ENCODE measurements around the gene PPIC.

The PPIC gene

GRCh38 chr5:123035918-123036390 lies 571 bp downstream of the PPIC start:
- Histone ChIP-seq H3K4me1 (ENCODE audit: control insufficient read depth in 1 of 2, insufficient read depth in 1 of 2, low read depth in 1 of 2, low read length in 1 of 2) (peaks cover 9 to 16% of the 10 kb centered on the region in 2 experiments), H3K27me3 (peaks cover 100% of the 10 kb centered on the region), H3K36me3 (no peaks in the 10 kb centered on the region), H3K9me3 (no peaks in the 10 kb centered on the region), H3K4me3 (ENCODE audit: low read depth in 1 of 2, low read length in 1 of 2) (peak overlapping the region; percentile 29 to 45), H3K27ac (no peak overlapping the region)
- TF ChIP-seq CTCF (IDR thresholded peaks at IDR 0.05): no peak

- Histone ChIP-seq H3K27me3 (peaks cover 95% of the 10 kb centered on the region), H3K4me1 (ENCODE audit: control insufficient read depth in 1 of 2, insufficient read depth in 1 of 2, low read depth in 1 of 2, low read length in 1 of 2) (peaks cover 9 to 16% of the 10 kb centered on the region in 2 experiments), H3K4me3 (ENCODE audit: low read depth in 1 of 2, low read length in 1 of 2) (peak overlapping the region in 1 of 2 experiments; percentile 45), H3K36me3 (no peaks in the 10 kb centered on the region), H3K27ac (no peak overlapping the region), H3K9me3 (no peaks in the 10 kb centered on the region)
- no peak for TF ChIP-seq CTCF (IDR thresholded peaks at IDR 0.05)
Observed at GRCh38 chr5:123035360-123035917, 1.1 kb downstream of the PPIC start.

- peaks cover 87% of the 10 kb centered on the region for H3K27me3 ChIP-seq
- no peaks in the 10 kb centered on the region for H3K9me3 ChIP-seq
- no peaks in the 10 kb centered on the region for H3K36me3 ChIP-seq
- H3K4me1 ChIP-seq (ENCODE audit: control insufficient read depth in 1 of 2, insufficient read depth in 1 of 2, low read depth in 1 of 2, low read length in 1 of 2): peaks cover 9 to 16% of the 10 kb centered on the region in 2 experiments
- H3K4me3 ChIP-seq (ENCODE audit: low read depth in 1 of 2, low read length in 1 of 2): no peak overlapping the region
- H3K27ac ChIP-seq: no peak overlapping the region
- no peak for TF ChIP-seq CTCF (IDR thresholded peaks at IDR 0.05)
Observed at GRCh38 chr5:123033157-123033671, 3.3 kb downstream of the PPIC start.

- no peaks in the 10 kb centered on the region for H3K4me1 ChIP-seq (ENCODE audit: control insufficient read depth in 1 of 2, insufficient read depth in 1 of 2, low read depth in 1 of 2, low read length in 1 of 2)
- no peak for TF ChIP-seq CTCF (IDR thresholded peaks at IDR 0.05)
- H3K9me3 ChIP-seq: no peaks in the 10 kb centered on the region
- no peak overlapping the region for H3K4me3 ChIP-seq (ENCODE audit: low read depth in 1 of 2, low read length in 1 of 2)
- H3K27me3 ChIP-seq: peaks cover 37% of the 10 kb centered on the region
- no peaks in the 10 kb centered on the region for H3K36me3 ChIP-seq
- no peak overlapping the region for H3K27ac ChIP-seq
Observed at GRCh38 chr5:123028222-123028621, 8.3 kb downstream of the PPIC start.

GRCh38 chr5:123014689-123015088 lies 21.8 kb downstream of the PPIC start:
- no peaks in the 10 kb centered on the region for H3K27me3 ChIP-seq
- no peaks in the 10 kb centered on the region for H3K9me3 ChIP-seq
- no peak overlapping the region for H3K27ac ChIP-seq
- TF ChIP-seq CTCF (IDR thresholded peaks at IDR 0.05): no peak
- no peaks in the 10 kb centered on the region for H3K4me1 ChIP-seq (ENCODE audit: control insufficient read depth in 1 of 2, insufficient read depth in 1 of 2, low read depth in 1 of 2, low read length in 1 of 2)
- H3K36me3 ChIP-seq: no peaks in the 10 kb centered on the region
- H3K4me3 ChIP-seq (ENCODE audit: low read depth in 1 of 2, low read length in 1 of 2): no peak overlapping the region
